Effector CD4-positive, alpha-beta T cell (primary cell): ENCODE data around the gene ASTL.

Experiments used
- DNase-seq: peaks from one replicate; pipeline ENCODE4 v3.0.0-alpha.2; 2020

The ASTL gene

DNA sequence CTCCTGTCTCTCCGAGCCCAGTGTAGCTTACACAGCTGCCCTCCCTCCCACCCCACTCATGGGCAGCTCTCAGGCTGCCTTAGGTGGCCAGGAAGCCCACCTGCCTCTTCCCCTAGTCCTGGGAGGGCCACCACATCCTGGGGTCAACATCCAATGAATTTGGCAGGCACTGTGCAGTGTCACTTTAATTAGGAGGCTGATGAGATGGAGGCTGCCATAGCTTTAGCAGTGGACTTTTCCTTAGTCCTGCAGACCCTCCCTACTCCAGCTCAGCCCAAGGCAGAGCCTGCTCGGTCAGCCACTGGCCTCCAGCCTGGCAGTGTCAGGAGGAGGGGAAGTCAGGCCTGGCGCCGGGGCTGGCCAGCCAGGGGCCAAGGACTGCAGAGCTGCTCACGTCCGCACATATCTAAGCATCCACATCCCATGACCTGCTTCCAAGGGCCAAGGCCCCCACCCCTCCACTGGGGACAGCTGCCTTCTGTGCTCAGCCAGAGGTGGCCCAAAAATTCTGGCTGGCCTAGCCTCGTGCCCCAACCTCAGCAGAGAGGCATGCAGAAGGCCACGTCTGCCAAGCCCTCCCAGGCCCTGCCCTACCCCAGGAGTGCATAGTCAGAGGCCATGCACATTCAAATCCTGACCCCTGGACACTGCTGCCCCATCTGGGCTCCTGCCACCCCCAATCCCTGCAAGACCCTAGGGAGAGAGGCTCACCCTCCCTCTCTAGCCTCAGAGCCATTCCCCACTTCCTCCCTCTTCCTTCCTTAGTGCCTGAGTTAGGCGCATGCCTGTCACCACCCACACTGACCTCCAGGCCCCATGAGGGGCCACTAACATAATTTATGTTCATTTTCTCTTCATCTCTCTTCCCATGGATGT lies 55.0 kb downstream of the ASTL start:
- no peak for DNase-seq

DNA sequence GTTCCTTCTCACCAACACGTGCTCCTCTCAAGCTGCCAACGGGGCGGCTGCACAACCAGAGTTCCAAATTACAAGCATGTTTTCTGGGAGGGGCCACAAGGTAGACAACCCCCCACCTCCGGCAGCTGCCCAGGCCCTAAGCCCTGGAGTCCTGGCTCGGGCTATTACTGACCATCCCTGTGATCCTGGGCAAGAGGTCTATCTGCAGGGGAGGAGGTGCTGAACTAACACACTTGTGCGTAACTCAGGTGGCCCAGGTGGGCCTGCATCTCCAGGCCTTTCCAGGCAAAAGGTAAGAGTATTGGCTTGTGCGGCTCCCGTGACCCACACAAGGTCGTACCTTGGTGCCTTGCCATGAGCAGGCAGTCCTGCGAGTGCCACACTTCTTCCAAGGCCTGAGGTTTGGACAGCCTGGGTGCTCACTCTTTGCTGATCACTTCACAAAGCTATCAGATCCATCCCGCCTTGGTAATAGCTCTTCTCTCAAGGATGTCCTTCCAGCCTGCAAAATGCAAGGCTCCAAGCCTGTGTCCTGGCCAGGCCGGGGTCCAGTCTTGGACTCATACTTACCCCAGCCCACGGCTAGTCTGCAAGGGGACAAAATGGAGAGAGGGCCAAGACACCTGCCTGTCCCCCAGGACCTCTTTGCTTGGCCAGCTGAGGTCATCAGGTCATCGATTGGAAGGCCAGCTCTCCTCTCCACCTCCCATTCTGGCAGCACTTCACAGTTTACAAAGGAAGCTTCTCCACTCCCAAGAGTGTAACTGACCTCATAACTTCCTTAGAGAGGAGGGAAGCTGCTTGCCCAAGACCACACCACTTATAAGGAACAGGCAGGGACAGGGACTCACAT lies 55.9 kb downstream of the ASTL start:
- DNase-seq: no peak

DNA sequence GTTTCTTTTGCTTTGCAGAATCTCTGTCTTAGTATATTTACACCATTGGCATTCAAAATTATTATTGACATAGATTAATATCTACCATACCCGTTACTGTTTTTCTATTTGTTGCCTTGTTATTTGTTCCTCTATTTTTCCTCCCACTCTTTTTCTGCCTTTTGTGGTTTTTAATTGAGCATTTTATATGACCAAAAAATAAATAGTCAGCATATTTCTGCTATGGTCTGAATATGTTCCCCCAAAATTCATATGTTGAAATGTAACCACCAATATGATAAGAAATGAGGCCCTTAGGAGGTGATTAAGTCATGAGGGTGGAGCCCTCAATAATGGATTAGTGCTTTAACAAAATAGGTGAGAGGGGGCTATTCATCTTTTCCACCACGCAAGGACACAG lies 57.3 kb downstream of the ASTL start:
- no peak for DNase-seq

DNA sequence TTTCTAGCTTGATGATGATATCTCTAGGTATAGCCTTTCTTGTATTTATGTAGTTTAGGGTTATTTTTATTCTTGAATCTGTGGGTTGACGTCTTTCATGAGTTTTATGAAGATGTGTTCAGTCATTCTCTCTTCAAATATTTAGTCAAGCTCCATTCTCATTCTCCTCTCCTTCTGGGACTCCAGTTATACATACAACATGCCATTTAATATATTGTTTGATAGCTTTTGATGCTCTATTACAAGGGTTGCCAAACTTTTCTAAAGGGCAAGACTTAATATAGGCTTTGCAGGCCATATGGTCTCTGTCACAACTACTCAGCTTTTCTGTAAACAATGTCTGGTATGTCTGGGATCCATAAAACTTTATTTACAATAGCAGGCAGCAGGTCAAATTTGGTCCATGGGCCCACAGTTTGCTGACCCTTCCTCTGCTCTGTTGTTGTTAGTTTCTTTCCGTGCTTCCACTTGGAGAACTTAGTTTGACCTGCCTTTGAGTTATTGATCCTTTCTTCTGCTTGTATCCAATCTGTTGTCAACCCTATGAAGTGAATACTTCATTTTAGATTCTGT lies 63.0 kb downstream of the ASTL start:
- no peak for DNase-seq

DNA sequence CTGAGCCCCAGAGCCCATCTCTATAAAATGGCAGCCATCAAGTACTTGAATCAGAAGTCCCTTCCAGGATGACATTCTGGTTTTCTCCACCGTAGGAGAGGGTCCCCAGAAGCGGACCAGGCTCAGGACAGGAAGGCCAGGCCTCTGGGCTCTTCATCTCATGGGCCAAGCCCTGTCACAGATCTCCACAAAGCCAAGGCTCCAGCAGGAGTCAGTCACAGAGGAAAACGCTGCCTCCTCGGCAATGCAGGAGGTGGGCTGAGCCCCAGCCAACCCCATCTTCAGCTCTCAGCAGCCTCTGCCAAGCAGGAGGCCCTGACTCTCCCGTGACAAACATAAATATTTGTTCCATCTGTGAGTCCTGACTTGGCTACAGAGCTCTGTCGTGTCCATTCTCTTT lies 64.1 kb downstream of the ASTL start:
- DNase-seq: no peak

DNA sequence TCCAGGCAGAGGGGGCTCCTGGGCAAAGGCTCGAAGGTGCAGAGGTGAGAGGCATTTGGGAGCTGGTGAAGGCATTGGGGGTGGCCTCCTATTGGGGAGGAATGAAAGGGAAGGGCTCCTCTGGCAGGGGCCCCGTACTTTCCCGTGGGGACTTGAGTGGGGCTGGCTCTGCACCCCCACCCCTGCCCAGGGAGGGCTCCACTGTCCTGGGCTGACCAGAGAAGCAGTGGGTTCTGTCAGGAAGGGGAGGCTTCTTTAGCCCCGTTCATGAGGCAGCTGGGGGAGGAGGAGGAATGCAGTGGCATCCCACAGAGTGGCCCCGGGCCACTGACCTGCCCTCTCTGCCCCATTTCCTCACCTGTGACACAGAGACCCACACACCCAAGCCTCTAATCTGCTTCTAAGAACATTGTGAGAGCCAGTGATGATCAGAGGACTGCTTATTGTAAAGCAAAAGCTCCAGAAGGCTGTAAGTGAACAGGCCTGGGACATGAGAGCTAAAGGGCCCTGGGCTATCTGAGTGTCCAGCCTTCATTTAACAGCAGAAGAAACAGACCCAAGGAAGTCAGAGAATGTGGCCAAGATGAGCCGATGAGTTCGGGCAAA lies 65.0 kb downstream of the ASTL start:
- DNase-seq: no peak
